ENCODE data around the gene PCBP3. TPM values are rescaled to one million over a fixed set of nuclear protein-coding genes. Genes with fewer than 3 reads are reported as not detected.

Gene PCBP3
- total and polyA plus RNA-seq, 2 of the 13 experiments (the other 11 are each of a cell fraction or from before 2014, with no cell fraction given): not detected

DNA sequence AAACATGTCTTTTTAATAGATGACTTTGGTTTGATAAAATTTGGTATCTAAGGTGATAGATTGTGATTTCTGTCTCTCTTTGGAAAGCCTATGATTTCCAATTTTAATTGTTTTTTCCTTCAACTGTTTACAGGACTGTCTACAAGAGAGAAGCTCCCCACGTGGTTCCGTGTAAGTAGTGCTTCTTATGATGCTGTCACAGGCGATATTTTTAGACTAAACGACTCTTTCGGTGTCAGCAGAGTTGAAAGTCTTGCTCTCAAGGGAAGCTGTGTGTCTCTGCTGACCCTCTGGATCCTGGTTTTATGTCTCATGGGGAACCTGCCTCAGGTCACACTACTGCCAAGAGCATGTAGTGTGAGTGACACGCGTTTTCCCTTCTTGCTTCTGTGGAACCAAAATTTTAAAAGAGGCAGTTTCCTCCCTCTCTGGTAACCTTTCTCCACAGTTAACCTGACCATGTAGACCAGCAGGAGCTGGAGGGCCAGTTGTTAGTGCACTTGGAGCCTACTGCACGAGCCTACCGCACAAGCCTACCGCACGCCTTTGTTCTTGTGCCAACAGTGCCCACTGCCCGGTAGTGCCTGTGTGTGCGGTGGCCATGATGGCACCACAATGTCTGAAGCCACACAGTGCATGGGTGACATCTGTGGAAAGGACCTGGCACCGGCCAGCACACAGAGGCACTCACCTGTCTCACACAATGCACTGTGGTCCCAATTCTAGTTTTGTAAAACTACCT lies 91.9 kb downstream of the PCBP3 start:
- H3K36me3 ChIP-seq (replicated peaks in 1 of 2; ENCODE audit: control insufficient read depth in 1 of 2, insufficient read depth in 2 of 2, low read length in 2 of 2): no peaks in the 10 kb centered on the region
- H3K4me3 ChIP-seq (replicated peaks in 1 of 3; ENCODE audit: insufficient read depth in 1 of 3, low read depth in 2 of 3, low read length in 3 of 3): no peak overlapping the region
- FAIRE-seq (no peak), DNase-seq (ENCODE audit: low spot score) (no peak), ATAC-seq (no peak)
- H3K79me2 ChIP-seq (ENCODE audit: insufficient read depth, low read length): no peaks in the 10 kb centered on the region
- H3K9me3 ChIP-seq (ENCODE audit: low read length): no peaks in the 10 kb centered on the region
- H3K27ac ChIP-seq (ENCODE audit: extremely low read length, insufficient read depth, low read length): no peak overlapping the region
- H3K4me1 ChIP-seq (ENCODE audit: insufficient read depth, low read length): no peaks in the 10 kb centered on the region
- in situ Hi-C loops (cut with HindIII; ENCODE audit: extremely low pct_ligation_motif_present, low pct_unique_long_range_greater_than_20kb) (no loop called here), intact Hi-C loops (cut with micrococcal nuclease; ENCODE audit: unreplicated experiment) (no loop called here)
- H3K4me2 ChIP-seq (ENCODE audit: low read depth, low read length): no peak overlapping the region
- CTCF ChIA-PET (ENCODE audit: low intra/inter-chr PET ratio, low total read pairs): no interaction called here
- no TSS peak for BruUV-seq (replicated peaks)
- H2AFZ ChIP-seq (ENCODE audit: low read length): no peak overlapping the region
- 29% methylated on average over 12 of the region's 14 CpGs for WGBS (ENCODE audit: low lambda C conversion rate)
- peaks cover 3 to 25% of the 10 kb centered on the region in 2 experiments; a peak in 3 of 5 replicates for H3K27me3 ChIP-seq (ENCODE audit: control insufficient read depth in 1 of 2, insufficient read depth in 2 of 2, low read length in 2 of 2)
- no peak overlapping the region for H3K9ac ChIP-seq (ENCODE audit: insufficient read depth, low read depth, low read length)
- POLR2A ChIA-PET: no interaction called here
- H4K20me1 ChIP-seq (ENCODE audit: insufficient read depth, low read length): no peaks in the 10 kb centered on the region
- TF ChIP-seq KMT2B (CRISPR knock-in tag; IDR thresholded peaks at IDR 0.05): no peak
- TF ChIP-seq TOPORS (CRISPR knock-in tag; IDR thresholded peaks at IDR 0.05): no peak
- TF ChIP-seq, protein P1, sequence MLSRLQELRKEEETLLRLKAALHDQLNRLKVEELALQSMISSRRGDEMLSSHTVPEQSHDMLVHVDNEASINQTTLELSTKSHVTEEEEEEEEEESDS (CRISPR knock-in tag; IDR thresholded peaks at IDR 0.05; ENCODE audit: borderline replicate concordance): no peak
- TF ChIP-seq, protein P2, sequence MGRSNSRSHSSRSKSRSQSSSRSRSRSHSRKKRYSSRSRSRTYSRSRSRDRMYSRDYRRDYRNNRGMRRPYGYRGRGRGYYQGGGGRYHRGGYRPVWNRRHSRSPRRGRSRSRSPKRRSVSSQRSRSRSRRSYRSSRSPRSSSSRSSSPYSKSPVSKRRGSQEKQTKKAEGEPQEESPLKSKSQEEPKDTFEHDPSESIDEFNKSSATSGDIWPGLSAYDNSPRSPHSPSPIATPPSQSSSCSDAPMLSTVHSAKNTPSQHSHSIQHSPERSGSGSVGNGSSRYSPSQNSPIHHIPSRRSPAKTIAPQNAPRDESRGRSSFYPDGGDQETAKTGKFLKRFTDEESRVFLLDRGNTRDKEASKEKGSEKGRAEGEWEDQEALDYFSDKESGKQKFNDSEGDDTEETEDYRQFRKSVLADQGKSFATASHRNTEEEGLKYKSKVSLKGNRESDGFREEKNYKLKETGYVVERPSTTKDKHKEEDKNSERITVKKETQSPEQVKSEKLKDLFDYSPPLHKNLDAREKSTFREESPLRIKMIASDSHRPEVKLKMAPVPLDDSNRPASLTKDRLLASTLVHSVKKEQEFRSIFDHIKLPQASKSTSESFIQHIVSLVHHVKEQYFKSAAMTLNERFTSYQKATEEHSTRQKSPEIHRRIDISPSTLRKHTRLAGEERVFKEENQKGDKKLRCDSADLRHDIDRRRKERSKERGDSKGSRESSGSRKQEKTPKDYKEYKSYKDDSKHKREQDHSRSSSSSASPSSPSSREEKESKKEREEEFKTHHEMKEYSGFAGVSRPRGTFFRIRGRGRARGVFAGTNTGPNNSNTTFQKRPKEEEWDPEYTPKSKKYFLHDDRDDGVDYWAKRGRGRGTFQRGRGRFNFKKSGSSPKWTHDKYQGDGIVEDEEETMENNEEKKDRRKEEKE (IDR thresholded peaks at IDR 0.05): no peak
- TF ChIP-seq ZFP1 (CRISPR knock-in tag; IDR thresholded peaks at IDR 0.05): no peak
- TF ChIP-seq, protein P3, sequence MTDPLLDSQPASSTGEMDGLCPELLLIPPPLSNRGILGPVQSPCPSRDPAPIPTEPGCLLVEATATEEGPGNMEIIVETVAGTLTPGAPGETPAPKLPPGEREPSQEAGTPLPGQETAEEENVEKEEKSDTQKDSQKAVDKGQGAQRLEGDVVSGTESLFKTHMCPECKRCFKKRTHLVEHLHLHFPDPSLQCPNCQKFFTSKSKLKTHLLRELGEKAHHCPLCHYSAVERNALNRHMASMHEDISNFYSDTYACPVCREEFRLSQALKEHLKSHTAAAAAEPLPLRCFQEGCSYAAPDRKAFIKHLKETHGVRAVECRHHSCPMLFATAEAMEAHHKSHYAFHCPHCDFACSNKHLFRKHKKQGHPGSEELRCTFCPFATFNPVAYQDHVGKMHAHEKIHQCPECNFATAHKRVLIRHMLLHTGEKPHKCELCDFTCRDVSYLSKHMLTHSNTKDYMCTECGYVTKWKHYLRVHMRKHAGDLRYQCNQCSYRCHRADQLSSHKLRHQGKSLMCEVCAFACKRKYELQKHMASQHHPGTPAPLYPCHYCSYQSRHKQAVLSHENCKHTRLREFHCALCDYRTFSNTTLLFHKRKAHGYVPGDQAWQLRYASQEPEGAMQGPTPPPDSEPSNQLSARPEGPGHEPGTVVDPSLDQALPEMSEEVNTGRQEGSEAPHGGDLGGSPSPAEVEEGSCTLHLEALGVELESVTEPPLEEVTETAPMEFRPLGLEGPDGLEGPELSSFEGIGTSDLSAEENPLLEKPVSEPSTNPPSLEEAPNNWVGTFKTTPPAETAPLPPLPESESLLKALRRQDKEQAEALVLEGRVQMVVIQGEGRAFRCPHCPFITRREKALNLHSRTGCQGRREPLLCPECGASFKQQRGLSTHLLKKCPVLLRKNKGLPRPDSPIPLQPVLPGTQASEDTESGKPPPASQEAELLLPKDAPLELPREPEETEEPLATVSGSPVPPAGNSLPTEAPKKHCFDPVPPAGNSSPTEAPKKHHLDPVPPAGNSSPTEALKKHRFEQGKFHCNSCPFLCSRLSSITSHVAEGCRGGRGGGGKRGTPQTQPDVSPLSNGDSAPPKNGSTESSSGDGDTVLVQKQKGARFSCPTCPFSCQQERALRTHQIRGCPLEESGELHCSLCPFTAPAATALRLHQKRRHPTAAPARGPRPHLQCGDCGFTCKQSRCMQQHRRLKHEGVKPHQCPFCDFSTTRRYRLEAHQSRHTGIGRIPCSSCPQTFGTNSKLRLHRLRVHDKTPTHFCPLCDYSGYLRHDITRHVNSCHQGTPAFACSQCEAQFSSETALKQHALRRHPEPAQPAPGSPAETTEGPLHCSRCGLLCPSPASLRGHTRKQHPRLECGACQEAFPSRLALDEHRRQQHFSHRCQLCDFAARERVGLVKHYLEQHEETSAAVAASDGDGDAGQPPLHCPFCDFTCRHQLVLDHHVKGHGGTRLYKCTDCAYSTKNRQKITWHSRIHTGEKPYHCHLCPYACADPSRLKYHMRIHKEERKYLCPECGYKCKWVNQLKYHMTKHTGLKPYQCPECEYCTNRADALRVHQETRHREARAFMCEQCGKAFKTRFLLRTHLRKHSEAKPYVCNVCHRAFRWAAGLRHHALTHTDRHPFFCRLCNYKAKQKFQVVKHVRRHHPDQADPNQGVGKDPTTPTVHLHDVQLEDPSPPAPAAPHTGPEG (CRISPR knock-in tag; IDR thresholded peaks at IDR 0.05): no peak
- no peak for TF ChIP-seq GFI1 (CRISPR knock-in tag; IDR thresholded peaks at IDR 0.05; ENCODE audit: borderline replicate concordance)
- TF ChIP-seq MBD4 (IDR thresholded peaks at IDR 0.05; ENCODE audit: borderline replicate concordance, low read length): no peak
- TF ChIP-seq ZNF367 (CRISPR knock-in tag; IDR thresholded peaks at IDR 0.05; ENCODE audit: borderline replicate concordance): no peak
- TF ChIP-seq, protein P4, sequence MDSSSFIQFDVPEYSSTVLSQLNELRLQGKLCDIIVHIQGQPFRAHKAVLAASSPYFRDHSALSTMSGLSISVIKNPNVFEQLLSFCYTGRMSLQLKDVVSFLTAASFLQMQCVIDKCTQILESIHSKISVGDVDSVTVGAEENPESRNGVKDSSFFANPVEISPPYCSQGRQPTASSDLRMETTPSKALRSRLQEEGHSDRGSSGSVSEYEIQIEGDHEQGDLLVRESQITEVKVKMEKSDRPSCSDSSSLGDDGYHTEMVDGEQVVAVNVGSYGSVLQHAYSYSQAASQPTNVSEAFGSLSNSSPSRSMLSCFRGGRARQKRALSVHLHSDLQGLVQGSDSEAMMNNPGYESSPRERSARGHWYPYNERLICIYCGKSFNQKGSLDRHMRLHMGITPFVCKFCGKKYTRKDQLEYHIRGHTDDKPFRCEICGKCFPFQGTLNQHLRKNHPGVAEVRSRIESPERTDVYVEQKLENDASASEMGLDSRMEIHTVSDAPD (CRISPR knock-in tag; IDR thresholded peaks at IDR 0.05): no peak
- TF ChIP-seq ZNF839 (CRISPR knock-in tag; IDR thresholded peaks at IDR 0.05; ENCODE audit: borderline replicate concordance): no peak
- no peak for TF ChIP-seq ZSCAN21 (CRISPR knock-in tag; IDR thresholded peaks at IDR 0.05; ENCODE audit: borderline replicate concordance)

All from HepG2 (cell line).